HG02759 (cell line): ENCODE data around the gene CENPU.

ENCODE experiments used
- ATAC-seq: cut with Tn5 transposase; IDR thresholded peaks from one replicate; pipeline ENCODE4 v1.9.1; 2021; ENCODE audit warnings: mild to moderate bottlenecking, moderate library complexity; ENCODE audit not compliant: unreplicated experiment

CENPU gene

GRCh38 chr4:184645904-184646610 is 87.8 kb downstream of the CENPU start:
- no peak for ATAC-seq

GRCh38 chr4:184644553-184645307 is 89.2 kb downstream of the CENPU start:
- no peak for ATAC-seq
